Glutamatergic neuron (in vitro differentiated cells): ENCODE measurements around the gene HMOX1. TPM values are rescaled to one million over a fixed set of nuclear protein-coding genes. Genes with fewer than 3 reads are reported as not detected.

ENCODE experiments used
- DNase-seq: peaks from one replicate; pipeline ENCODE4 v3.0.0; 2022
- H3K27ac Mint-ChIP-seq: one replicate; pipeline ENCODE4 v1.8.0; 2020; ENCODE audit warnings: mild to moderate bottlenecking, mixed read lengths, inconsistent platforms; ENCODE audit not compliant: unreplicated experiment
- H3K27me3 Mint-ChIP-seq: one replicate; pipeline ENCODE4 v1.8.0; 2020; ENCODE audit warnings: mild to moderate bottlenecking, moderate library complexity, mixed read lengths, inconsistent platforms; ENCODE audit not compliant: unreplicated experiment
- H3K36me3 Mint-ChIP-seq: one replicate; pipeline ENCODE4 v1.8.0; 2020; ENCODE audit warnings: mild to moderate bottlenecking, mixed read lengths, inconsistent platforms; ENCODE audit not compliant: unreplicated experiment
- H3K4me1 Mint-ChIP-seq: one replicate; pipeline ENCODE4 v1.8.0; 2020; ENCODE audit warnings: mild to moderate bottlenecking, low read depth, mixed read lengths, inconsistent platforms; ENCODE audit not compliant: unreplicated experiment
- H3K4me3 Mint-ChIP-seq: one replicate; pipeline ENCODE4 v1.8.0; 2020; ENCODE audit warnings: mild to moderate bottlenecking, mixed read lengths, inconsistent platforms; ENCODE audit not compliant: unreplicated experiment
- H3K9me3 Mint-ChIP-seq: one replicate; pipeline ENCODE4 v1.8.0; 2020; ENCODE audit warnings: mild to moderate bottlenecking, moderate library complexity, mixed read lengths, inconsistent platforms; ENCODE audit not compliant: unreplicated experiment
- total RNA-seq: library from RNA; stranded (reverse); fragmentation: NEBNext Ultra II Directional; extraction: Animal tissue kit (Norgen Biotek cat#: 25700); gene quantifications from one replicate; pipeline ENCODE4 v1.2.1, GENCODE V29; 2021; ENCODE audit not compliant: unreplicated experiment
- TF ChIP-seq, protein P1 (sequence below): fragments of 200-600 bp; sonication (generic); IDR thresholded peaks from one replicate; pipeline ENCODE4 v1.5.0; 2021; ENCODE audit not compliant: partially characterized antibody, unreplicated experiment

The HMOX1 gene
- total RNA-seq, 1 donor from 2014 or later: 14.9 TPM

DNA sequence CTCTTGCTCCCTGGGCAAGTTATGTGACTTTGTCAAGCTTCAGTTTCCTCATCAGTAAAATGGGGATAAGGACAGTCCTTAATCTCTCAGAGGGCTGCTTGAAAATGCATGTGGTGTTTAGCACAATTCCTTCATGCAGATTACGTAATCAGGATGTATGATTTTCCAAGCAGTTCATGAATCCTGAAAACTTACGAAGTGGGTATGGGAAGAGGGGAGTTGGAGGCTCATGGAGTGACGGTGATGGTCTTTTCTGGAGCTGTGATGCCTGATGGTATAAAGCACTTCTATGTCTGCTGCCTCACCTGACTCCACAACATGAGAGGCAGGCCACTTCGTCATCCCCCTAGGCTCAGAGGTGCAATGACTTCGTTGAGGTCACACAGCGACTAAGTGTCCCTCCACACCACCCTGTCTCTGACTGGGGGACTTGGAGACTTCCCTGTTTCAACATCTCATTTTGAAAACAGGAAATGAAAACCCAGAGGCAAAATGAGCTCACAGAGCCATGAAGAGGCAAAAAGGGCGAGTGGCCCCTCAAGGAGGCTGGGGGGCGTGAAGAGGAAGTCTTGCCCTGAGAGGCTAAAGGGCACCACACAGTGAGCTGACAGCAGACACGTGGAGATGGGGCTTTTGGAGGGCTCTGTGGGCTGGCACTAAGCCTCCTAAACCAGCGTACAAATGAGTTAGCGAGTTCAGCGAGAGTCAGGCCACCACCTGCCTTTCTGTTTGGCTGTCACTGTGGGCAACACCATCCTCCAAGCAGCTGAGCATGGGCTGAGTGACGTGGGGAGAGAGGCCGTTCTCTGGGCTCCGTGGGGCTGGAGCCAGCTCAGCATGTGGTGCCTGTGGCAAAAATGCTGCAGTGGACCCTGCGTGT is 29.1 kb downstream of the HMOX1 start:
- DNase-seq: no peak
- TF ChIP-seq, protein P1, sequence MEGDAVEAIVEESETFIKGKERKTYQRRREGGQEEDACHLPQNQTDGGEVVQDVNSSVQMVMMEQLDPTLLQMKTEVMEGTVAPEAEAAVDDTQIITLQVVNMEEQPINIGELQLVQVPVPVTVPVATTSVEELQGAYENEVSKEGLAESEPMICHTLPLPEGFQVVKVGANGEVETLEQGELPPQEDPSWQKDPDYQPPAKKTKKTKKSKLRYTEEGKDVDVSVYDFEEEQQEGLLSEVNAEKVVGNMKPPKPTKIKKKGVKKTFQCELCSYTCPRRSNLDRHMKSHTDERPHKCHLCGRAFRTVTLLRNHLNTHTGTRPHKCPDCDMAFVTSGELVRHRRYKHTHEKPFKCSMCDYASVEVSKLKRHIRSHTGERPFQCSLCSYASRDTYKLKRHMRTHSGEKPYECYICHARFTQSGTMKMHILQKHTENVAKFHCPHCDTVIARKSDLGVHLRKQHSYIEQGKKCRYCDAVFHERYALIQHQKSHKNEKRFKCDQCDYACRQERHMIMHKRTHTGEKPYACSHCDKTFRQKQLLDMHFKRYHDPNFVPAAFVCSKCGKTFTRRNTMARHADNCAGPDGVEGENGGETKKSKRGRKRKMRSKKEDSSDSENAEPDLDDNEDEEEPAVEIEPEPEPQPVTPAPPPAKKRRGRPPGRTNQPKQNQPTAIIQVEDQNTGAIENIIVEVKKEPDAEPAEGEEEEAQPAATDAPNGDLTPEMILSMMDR: no peak
- Mint-ChIP-seq H3K27ac (no peak overlapping the region), H3K4me3 (no peak overlapping the region), H3K36me3 (peaks cover 4% of the 10 kb centered on the region), H3K9me3 (peaks cover 4% of the 10 kb centered on the region), H3K27me3 (peaks cover 5% of the 10 kb centered on the region), H3K4me1 (no peaks in the 10 kb centered on the region)

DNA sequence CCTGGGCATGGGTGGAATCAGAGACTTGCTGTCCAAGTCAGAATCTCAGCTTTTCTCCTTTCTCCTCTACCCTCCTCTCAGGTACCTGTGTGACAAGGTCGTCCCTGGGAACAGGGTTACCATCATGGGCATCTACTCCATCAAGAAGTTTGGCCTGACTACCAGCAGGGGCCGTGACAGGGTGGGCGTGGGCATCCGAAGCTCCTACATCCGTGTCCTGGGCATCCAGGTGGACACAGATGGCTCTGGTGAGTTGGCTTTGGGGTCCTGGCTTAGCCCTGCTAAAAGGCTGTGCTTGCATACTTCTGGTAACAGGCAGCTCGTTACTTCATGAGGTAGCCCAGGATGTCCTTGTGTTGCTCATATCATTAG is 29.8 kb downstream of the HMOX1 start:
- H3K36me3 Mint-ChIP-seq: peaks cover 4% of the 10 kb centered on the region

DNA sequence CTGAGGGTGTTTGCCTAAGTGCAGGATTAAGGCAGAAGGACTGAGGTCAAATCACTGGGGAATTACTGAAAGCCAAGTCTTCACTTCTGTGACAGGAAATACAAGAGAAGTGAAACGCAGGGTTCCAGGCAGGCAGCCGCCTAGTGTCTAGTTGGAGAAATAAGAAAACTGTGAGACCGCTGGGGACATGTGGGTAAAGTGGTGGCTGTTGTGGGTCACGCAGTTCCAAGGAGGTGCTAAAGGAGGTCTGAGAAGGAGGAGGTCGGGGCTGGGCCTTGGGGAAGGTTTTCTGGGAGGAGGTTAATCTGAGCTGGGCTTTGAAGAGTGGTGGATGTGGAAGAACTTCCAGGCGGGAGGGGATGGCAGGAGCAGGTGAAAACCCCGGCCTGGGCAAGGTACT is 30.2 kb downstream of the HMOX1 start:
- no peaks in the 10 kb centered on the region for H3K4me1 Mint-ChIP-seq
- H3K27me3 Mint-ChIP-seq: peaks cover 5% of the 10 kb centered on the region
- H3K9me3 Mint-ChIP-seq: peaks cover 4% of the 10 kb centered on the region
- TF ChIP-seq, protein P1: no peak
- no peak overlapping the region for H3K27ac Mint-ChIP-seq
- no peak overlapping the region for H3K4me3 Mint-ChIP-seq
- no peak for DNase-seq
- H3K36me3 Mint-ChIP-seq: peaks cover 4% of the 10 kb centered on the region

More for the DNA sequence above, 29.8 kb downstream of the HMOX1 start:
- Mint-ChIP-seq H3K27me3 (peaks cover 5% of the 10 kb centered on the region), H3K9me3 (peaks cover 4% of the 10 kb centered on the region), H3K27ac (no peak overlapping the region), H3K4me3 (no peak overlapping the region), H3K4me1 (no peaks in the 10 kb centered on the region)
- DNase-seq: no peak
- TF ChIP-seq, protein P1: no peak

DNA sequence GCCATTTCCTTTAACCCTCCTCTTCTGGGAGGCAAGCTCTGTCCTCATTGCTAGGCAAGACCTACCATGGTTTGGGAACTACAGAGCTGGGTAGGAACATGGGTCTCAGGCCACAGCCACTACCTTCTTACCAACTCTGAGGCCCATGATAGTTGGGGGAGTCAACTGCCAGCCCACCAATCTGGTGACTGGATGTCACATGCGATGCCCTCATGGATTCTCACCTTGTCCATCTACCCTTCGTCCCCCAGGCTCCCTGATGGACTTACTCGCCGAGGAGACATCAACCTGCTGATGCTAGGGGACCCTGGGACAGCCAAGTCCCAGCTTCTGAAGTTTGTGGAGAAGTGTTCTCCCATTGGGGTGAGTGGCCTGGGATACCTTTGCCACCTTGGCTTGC is 32.7 kb downstream of the HMOX1 start:
- H3K4me1 Mint-ChIP-seq: no peaks in the 10 kb centered on the region
- no peak for DNase-seq
- H3K36me3 Mint-ChIP-seq: no peaks in the 10 kb centered on the region
- peaks cover 1% of the 10 kb centered on the region for H3K27me3 Mint-ChIP-seq
- TF ChIP-seq, protein P1: no peak
- no peak overlapping the region for H3K27ac Mint-ChIP-seq
- H3K9me3 Mint-ChIP-seq: peaks cover 2% of the 10 kb centered on the region
- no peak overlapping the region for H3K4me3 Mint-ChIP-seq

- no peak for DNase-seq
- TF ChIP-seq, protein P1: no peak
- no peaks in the 10 kb centered on the region for H3K36me3 Mint-ChIP-seq
- no peaks in the 10 kb centered on the region for H3K27me3 Mint-ChIP-seq
- no peak overlapping the region for H3K27ac Mint-ChIP-seq
- no peaks in the 10 kb centered on the region for H3K4me1 Mint-ChIP-seq
- no peaks in the 10 kb centered on the region for H3K9me3 Mint-ChIP-seq
- no peak overlapping the region for H3K4me3 Mint-ChIP-seq
These were observed 36.7 kb downstream of the HMOX1 start for GRCh38 chr22:35417606-35418005.
